ENCODE data around the gene LEMD2.
"Not testable (repeated sequence)": the region's sequence is repeated elsewhere in the genome, so short reads cannot be mapped to it uniquely, and the experiment has no call there.

Gene LEMD2

DNA sequence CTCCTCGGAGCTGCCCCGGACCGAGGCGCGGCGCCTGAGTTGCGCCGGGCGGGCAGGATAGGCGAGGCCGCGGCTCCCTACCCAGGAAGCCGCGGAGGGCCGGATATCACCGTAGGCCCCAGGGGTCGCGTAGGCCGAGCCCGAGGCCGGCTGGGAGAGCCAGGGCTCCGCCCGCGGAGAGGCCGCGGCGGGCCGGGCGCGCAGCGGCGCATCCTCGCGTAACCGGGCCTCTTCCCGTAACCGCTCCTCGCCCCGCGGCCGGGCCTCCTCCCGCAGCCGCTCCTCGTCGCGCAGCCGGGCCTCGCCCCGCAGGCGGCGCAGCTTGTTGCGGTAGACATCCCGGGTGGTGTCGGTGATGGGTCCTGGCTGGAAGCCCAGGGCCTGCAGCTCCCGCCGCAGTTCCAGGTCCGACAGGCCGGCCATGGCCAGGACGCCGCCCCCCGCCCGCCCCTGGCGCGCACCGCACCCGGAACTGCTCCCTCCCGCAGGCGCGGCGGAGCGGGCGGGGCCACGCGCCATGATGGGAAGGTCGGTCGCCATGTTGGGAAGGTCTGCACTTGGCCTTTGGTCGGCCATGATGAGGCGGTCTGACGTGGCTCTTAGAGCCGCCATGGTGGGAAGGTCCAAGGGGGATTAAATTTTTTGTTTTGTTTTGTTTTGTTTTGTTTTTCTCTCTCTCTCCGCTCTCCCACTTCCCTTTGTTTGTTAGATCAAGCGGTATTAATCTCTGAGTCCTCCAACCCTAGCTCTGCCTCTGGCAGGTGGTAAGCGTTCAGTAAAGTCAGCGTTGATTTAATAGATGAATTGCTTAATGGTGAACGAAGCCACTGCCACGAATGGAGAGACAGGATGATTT is at the start of gene LEMD2:
LEMD2 (minus strand) TSS at position 437 of the 856 bp plus-strand sequence; CDS start at position 423, 14 bp downstream.
- ChIA-PET CTCF (interaction anchor here (1.2 to 12.9 kb wide), 5 partner anchors 18 to 374 kb away, joined by 3 to 231 read pairs (median 4); no protein-coding TSS in a partner anchor), POLR2A (interaction anchor here (0.7 to 2.6 kb wide), 6 partner anchors 16 to 141 kb away, joined by 3 to 15 read pairs (median 4); no protein-coding TSS in a partner anchor)
- TF ChIP-seq CTCF (IDR thresholded peaks at IDR 0.05; ENCODE audit: insufficient read depth, low read length, missing control alignments): no peak
- H3K4me3 ChIP-seq (ENCODE audit: low read depth, low read length): peak within 1 kb of the TSS; percentile 75
- peak; percentile 47 for DNase-seq (ENCODE audit: low read depth, low spot score)

DNA sequence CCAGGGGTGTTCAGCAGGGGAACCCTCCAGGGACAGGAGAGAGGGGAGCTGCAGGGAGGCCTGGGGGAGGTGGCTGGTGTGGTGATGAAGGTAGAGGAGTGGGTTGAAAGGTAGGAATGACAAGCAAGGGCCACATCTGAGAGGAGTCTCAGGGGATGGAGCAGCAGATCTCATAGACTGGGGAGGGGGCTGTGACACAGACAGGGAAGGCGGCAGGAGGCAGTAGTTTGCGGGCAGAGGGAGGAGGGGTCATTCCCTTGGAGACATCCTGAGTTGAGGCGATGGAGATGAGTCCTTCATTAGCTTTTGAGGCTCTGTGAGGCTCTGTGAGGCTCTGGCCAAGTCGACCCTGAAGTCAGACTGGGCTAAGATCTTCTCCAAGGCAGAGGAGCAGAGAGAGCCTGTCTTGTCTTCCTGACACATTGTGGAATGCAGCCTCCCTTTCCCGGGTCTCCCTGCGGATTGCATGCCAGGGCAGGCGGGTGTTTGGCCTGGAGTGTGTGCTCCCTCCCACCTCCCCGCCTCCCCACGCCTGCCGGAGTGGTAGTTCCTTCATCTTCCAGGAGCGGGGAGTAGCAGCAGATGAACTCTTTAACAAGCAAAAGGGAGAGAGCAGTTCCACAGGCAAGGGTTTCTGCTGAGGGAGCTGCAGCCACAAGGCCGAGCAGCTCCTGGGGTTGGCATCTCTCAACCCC is 49.2 kb upstream of the LEMD2 start:
- peak; percentile 36 for DNase-seq (ENCODE audit: low read depth, low spot score)
- TF ChIP-seq CTCF (IDR thresholded peaks at IDR 0.05; ENCODE audit: insufficient read depth, low read length, missing control alignments): peak; percentile 22
- POLR2A ChIA-PET: interaction anchor here (0.7 kb wide), 1 partner anchor 38 kb away, joined by 3 read pairs; no protein-coding TSS in a partner anchor
- CTCF ChIA-PET: interaction anchor here (1.4 to 2.5 kb wide), 6 partner anchors 14 to 187 kb away, joined by 3 to 13 read pairs (median 5); no protein-coding TSS in a partner anchor
- H3K4me3 ChIP-seq (ENCODE audit: low read depth, low read length): no peak overlapping the region

GRCh38 chr6:33836806-33837469 is 48.0 kb upstream of the LEMD2 start:
- ChIA-PET POLR2A (no interaction called here), CTCF (interaction anchor here (1.4 to 2.5 kb wide), 5 partner anchors 13 to 69 kb away, joined by 3 to 13 read pairs (median 6); no protein-coding TSS in a partner anchor)
- no peak for TF ChIP-seq CTCF (IDR thresholded peaks at IDR 0.05; ENCODE audit: insufficient read depth, low read length, missing control alignments)
- no peak for DNase-seq (ENCODE audit: low read depth, low spot score)
- no peak overlapping the region for H3K4me3 ChIP-seq (ENCODE audit: low read depth, low read length)

DNA sequence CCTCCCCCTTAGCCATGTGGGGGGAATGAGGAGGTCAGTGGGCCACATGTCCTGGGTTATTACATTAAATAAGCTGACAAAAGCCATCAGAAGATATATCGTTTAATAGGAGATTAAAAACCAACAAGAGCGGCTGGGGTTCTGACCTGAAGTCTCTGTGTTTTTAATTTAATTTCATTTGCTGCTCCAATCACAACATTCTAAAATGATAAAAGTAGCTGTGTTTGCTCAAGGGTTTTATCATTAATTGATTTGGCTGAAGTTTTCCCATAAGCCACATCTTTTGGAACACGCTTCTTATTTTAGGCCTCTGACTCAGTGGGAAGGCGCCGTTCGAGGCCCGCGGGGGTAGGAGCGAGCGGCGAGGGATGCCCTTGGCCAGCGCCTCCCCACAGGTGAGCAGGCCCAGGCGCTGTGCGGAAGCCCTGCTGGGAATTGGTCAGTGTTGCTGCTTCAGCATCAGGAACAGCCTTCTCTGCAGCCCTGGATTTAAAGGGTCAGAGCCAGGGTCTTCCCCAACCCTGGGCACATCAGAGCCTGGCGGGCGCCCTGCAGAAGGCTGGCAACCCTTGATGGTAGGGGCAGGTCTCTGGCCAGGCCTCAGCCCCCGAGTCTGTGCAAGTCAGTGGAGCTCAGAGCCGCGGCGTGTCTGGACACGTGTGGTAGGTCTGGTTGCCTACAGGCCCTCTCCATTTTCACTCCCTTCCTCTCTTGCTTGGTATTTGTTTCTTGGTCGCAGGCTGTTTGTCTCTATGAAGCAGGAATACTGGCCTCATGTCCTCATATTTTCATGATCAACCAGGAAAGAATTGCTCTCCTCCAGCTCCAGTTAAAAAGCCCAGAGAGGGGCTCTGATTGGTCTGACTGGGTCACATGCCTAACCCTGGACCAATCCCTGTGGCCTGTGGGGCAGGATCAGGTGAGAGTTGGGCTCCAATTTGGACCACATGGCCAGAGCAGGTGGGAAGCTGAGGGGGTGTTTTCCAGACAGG is 45.8 kb upstream of the LEMD2 start:
- no peak overlapping the region for H3K4me3 ChIP-seq (ENCODE audit: low read depth, low read length)
- TF ChIP-seq CTCF (IDR thresholded peaks at IDR 0.05; ENCODE audit: insufficient read depth, low read length, missing control alignments): no peak
- POLR2A ChIA-PET: no interaction called here
- no peak for DNase-seq (ENCODE audit: low read depth, low spot score)
- CTCF ChIA-PET: interaction anchor here (1.2 to 1.4 kb wide), 2 partner anchors 63 to 90 kb away, joined by 3 to 4 read pairs; no protein-coding TSS in a partner anchor

- CTCF ChIA-PET: interaction anchor here (1.2 kb wide), 1 partner anchor 89 kb away, joined by 3 read pairs; no protein-coding TSS in a partner anchor
- DNase-seq (ENCODE audit: low read depth, low spot score): no peak
- no peak for TF ChIP-seq CTCF (IDR thresholded peaks at IDR 0.05; ENCODE audit: insufficient read depth, low read length, missing control alignments)
- POLR2A ChIA-PET: no interaction called here
- H3K4me3 ChIP-seq (ENCODE audit: low read depth, low read length): no peak overlapping the region
Measured at GRCh38 chr6:33833599-33833998, 44.7 kb upstream of the LEMD2 start.

GRCh38 chr6:33832831-33833230 is 43.9 kb upstream of the LEMD2 start:
- POLR2A ChIA-PET; DNase-seq (ENCODE audit: low read depth, low spot score): not testable (repeated sequence)

DNA sequence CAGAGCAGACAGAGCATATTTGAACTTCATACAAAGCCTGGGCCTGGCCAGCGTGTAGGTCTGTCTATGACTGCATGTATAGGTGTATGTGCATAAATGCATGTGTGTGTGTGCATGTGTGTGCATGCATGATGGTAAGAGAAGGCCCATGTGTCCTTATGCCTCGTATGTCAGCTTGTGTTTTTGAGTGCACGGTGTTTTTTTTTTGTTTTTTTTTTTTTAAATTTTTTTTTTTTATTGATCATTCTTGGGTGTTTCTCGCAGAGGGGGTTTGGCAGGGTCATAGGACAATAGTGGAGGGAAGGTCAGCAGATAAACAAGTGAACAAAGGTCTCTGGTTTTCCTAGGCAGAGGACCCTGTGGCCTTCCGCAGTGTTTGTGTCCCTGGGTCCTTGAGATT is 42.8 kb upstream of the LEMD2 start:
- POLR2A ChIA-PET; DNase-seq (ENCODE audit: low read depth, low spot score); H3K4me3 ChIP-seq (ENCODE audit: low read depth, low read length); CTCF ChIA-PET: not testable (repeated sequence)

More at GRCh38 chr6:33832831-33833230, 43.9 kb upstream of the LEMD2 start:
- H3K4me3 ChIP-seq (ENCODE audit: low read depth, low read length); CTCF ChIA-PET: not testable (repeated sequence)

All from AG04449 (cell line).